NK-92 (cell line): Measurements from ENCODE around the gene SDCCAG8.

ENCODE experiments used
- DNase-seq: peaks from one replicate; lab custom pipeline; 2025; ENCODE audit not compliant: unreplicated experiment; lab: John Stamatoyannopoulos, UW

Gene SDCCAG8

DNA sequence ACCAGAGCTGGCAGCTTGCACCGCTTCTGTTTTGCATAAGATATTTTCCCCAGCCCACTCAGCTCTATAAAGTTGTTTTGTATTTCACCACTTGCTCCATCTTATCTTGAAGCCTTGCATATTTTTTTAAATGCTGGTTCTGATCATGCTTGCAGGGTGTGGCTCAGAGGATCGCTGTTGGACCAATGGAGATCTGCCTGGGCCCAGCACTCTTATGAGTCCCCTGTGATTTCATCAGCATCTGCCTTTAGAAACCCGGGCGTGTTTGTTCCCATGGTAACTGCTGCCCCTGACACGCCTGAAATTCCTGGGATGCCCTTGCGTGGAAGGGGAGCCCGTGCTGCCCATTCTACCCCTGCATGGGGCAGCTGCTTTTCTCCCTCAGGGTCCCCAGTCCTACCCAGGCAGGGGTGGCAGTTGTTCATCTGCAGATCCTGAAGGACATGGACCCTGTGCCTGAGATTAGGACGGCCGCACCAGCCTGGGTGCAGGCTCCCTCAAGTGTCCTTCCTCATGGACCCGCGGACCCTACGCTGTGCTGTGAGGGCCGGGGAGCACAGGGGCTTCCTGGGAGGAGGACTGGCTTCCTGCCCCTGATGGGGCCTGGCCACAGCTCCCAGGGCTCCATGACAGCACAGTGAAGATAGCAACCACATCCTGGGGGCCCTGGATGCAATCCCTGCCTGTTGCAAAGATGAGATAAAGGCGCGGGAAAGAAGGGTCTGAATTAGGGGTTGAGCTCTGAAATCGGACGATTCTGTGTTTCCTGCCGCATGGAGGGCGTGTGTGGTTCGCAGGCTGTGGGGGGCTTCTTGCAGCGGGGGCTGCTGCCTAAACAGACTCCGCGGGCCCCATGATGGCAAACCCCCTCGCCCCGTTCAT is 226.5 kb downstream of the SDCCAG8 start:
- DNase-seq = no peak

DNA sequence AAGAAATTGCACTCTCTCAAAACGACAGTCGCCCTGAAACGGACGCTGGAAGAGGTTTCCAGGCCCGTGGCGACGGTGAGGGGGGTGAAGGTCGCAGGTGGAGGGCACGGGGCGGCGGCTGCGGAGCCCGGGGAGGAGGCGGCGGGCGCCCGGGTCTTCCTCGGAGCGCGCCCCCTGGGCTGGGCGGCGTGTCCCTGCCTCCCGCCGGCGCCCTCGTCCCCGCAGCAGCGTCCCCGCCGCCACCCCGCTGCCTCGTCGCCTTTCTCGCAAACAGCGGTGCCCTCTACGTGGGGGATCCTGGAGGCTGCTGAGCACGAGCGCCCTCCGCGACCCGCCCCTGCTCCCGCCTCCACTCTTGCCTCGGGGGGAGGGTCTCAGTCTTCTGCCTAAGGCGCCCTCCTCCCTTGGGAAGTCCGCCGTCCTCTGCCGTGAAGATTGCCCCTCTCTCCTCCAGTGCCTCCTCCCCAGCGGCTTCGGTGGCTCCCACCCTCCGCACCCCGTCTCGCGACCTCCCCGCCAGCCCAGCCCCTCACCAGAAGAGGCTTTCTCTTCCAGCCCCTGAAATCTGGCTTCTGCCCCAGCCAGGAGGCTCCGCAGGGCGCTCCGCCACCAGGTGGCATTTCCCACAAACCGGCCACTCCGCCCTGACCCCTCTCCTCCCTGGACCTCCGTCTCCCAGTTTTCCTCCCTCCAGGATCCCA is 227.4 kb downstream of the SDCCAG8 start:
- DNase-seq = no peak

GRCh38 chr1:243483952-243484351 is 228.1 kb downstream of the SDCCAG8 start:
- no peak for DNase-seq

- no peak for DNase-seq
These were observed 231.3 kb downstream of the SDCCAG8 start for GRCh38 chr1:243487036-243487648.

GRCh38 chr1:243487649-243488227 is 231.9 kb downstream of the SDCCAG8 start:
- DNase-seq = no peak

DNA sequence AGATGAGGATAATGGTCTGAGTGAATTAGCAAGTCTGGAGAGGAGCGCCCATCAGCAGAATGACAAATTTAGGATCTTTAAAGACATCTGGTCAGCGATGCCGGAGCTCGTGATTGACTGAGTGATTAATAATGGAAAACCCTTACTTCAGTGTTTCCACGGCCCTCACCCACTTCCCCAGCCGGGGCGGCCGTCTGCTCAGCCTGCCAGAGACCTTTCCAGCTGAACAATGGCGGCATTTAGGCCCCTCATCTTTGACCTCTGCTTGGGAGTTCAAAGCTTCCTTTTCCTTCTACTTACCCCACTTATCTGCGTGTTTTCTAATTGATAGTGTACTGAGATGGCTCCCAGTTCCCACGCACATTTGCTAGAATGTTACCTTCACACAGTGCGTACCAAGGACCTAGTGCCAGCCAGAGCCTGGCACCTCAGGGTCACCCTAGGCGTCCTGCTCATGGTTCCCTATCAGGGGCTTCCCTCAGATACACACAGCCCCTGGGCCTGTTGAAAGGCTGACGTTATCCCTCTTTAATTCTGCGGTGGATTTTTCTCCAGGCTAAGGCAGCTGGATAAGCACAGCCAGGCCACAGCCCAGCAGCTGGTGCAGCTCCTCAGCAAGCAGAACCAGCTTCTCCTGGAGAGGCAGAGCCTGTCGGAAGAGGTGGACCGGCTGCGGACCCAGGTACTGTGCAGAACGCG is 232.8 kb downstream of the SDCCAG8 start:
- no peak for DNase-seq

- no peak for DNase-seq
These were observed 233.3 kb downstream of the SDCCAG8 start for GRCh38 chr1:243489158-243489527.

- no peak for DNase-seq
These were observed 234.1 kb downstream of the SDCCAG8 start for GRCh38 chr1:243489681-243490546.

- DNase-seq = no peak
These were observed 235.2 kb downstream of the SDCCAG8 start for GRCh38 chr1:243490748-243491686.

- no peak for DNase-seq
These were observed 237.6 kb downstream of the SDCCAG8 start for GRCh38 chr1:243493156-243494129.

DNA sequence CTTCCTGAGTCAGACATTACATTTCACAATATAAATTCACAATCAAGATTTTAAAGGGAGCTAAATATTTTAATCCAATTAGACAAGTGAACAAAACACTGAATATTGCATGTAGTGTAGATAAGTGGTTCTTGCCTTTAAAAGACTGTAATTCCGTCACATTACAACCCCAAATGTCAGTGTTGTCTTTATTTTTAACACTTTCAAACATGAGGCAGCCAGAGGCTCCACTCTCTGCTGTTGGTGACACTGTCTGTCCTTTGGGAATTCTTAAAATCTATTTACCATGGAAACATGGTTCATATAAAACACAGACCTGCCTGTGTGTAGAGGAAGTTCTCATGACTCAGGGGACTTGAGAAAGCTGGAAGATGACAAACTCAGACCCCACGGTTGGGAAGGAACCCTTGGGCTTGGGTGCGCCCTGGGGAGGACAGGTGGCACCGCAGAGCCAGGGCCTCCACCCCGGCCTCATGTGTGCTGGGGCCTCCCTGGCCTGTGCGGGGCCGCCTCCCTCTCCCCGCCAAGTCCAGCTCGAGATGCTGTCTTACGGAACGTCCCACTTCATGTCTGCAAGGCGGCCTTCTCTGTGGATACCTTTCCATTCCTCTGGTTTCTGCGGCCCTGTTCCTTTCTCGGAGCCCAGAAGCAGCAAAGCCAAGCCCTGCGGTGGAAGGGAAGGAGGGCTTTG is 239.0 kb downstream of the SDCCAG8 start:
- no peak for DNase-seq

GRCh38 chr1:243495442-243496186 is 239.8 kb downstream of the SDCCAG8 start:
- DNase-seq = no peak

- DNase-seq = no peak
These were observed 240.4 kb downstream of the SDCCAG8 start for GRCh38 chr1:243496187-243496646.

DNA sequence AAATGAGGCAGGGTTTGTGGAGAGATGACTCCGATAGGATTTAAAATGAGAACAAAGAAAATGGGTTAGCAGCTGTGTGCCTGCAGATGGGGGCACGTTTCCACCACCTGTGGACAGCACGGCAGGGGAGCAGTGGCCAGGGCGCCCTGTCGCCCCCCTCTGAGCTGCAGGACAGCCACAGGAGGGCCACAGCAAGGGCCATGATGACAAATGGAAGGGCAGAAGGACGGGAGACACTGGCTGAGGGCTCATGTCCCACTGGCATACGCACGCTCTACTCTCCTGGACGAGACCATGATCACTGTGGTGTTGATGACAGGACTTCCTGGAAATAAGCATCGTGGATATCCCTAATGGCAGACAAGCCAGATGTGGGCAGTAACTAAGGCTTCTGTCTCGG is 241.0 kb downstream of the SDCCAG8 start:
- no peak for DNase-seq

DNA sequence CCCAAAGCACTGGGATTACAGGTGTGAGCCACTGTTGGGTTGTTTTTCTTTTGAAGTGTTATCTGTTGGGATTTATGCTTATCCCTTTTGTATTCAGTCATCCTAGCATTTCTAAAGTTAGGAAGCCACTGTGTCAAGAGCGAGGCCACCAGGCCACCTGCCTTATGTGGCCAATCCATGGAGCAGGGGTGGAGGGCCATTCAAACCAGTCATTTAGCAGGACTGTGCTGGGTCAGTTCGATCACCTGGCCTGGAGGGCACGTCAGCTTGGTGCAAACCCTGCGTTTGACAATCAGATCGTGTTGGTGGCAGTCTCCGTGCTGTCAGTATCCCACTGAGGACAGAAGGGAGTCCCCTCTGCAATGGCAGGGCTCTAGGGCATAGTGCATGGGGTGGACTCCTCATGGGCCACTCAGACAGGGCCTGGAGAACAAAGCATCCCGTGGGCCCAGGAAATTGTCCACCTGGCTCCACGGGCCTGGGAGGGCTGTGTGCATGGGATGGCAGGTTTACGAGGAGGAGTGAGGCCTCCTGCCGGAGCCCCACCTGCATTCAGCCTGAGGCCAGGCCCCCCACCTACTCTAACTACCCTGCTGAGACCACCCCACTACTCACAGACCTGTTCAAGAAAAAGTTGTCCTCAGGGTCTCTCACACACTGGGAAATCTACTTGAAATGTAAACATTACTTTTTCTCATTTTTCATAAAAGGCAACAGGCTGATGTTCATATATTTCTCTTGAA is 242.3 kb downstream of the SDCCAG8 start:
- DNase-seq = no peak

DNA sequence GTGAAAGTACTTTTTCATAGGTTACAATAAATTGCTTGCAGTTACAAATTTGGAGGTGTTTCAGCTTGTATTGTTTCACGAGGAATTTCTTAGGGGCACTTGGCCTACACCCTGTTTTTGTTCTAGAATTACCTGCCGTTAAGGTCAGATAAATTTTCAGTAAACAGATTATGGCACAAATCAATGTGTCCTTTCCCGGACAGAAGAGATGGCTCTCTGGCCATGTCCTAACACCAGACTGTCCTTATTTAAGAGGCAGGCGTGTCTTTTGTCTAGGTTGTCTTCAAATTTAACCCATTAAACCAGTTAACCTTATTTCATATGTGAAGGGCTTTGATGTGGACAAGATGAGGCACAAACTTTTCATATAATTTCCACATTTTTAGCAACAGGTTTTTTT is 243.4 kb downstream of the SDCCAG8 start:
- DNase-seq = no peak
